GM19372 (cell line): ENCODE measurements around the gene TEX22.
"Not testable (repeated sequence)": the region's sequence is repeated elsewhere in the genome, so short reads cannot be mapped to it uniquely, and the experiment has no call there.

Experiments
- ATAC-seq: cut with Tn5 transposase; IDR thresholded peaks from one replicate; pipeline ENCODE4 v1.9.1; 2021; ENCODE audit warnings: mild to moderate bottlenecking, low read depth, moderate library complexity; ENCODE audit not compliant: unreplicated experiment

The TEX22 gene

GRCh38 chr14:105398044-105398725 is at the start of gene TEX22:
TEX22 (plus strand) TSS chr14:105398538; CDS start chr14:105399341, 803 bp downstream.
- ATAC-seq, result peak; percentile 77

GRCh38 chr14:105348945-105349699 is 49.2 kb upstream of the TEX22 start:
- no peak for ATAC-seq

GRCh38 chr14:105349992-105350391 is 48.3 kb upstream of the TEX22 start:
- ATAC-seq, result no peak

- no peak for ATAC-seq
Measured at GRCh38 chr14:105350450-105351244, 47.7 kb upstream of the TEX22 start.

GRCh38 chr14:105351410-105351809 is 46.9 kb upstream of the TEX22 start:
- ATAC-seq, result no peak

- ATAC-seq, result no peak
Measured at GRCh38 chr14:105351920-105352851, 46.2 kb upstream of the TEX22 start.

- ATAC-seq, result no peak
Measured at GRCh38 chr14:105353136-105353535, 45.2 kb upstream of the TEX22 start.

- ATAC-seq, result no peak
Measured at GRCh38 chr14:105354541-105354940, 43.8 kb upstream of the TEX22 start.

- ATAC-seq, result no peak
Measured at GRCh38 chr14:105355049-105355575, 43.2 kb upstream of the TEX22 start.

- ATAC-seq, result no peak
Measured at GRCh38 chr14:105355850-105356604, 42.3 kb upstream of the TEX22 start.

- ATAC-seq, result no peak
Measured at GRCh38 chr14:105356927-105357326, 41.4 kb upstream of the TEX22 start.

- ATAC-seq, result no peak
Measured at GRCh38 chr14:105357626-105358025, 40.7 kb upstream of the TEX22 start.

- ATAC-seq, result no peak
Measured at GRCh38 chr14:105358140-105358846, 40.0 kb upstream of the TEX22 start.

GRCh38 chr14:105358943-105359342 is 39.4 kb upstream of the TEX22 start:
- ATAC-seq, result no peak

- ATAC-seq, result not testable (repeated sequence)
Measured at GRCh38 chr14:105361412-105361811, 36.9 kb upstream of the TEX22 start.

- no peak for ATAC-seq
Measured at GRCh38 chr14:105363847-105364708, 34.3 kb upstream of the TEX22 start.

GRCh38 chr14:105365101-105365500 is 33.2 kb upstream of the TEX22 start:
- ATAC-seq, result no peak

- ATAC-seq, result no peak
Measured at GRCh38 chr14:105365681-105366080, 32.7 kb upstream of the TEX22 start.
